Hypothalamus (tissue), 51 donors: ENCODE measurements around the gene MIGA1.
"Not testable (repeated sequence)": the region's sequence is repeated elsewhere in the genome, so short reads cannot be mapped to it uniquely, and the experiment has no call there.

ENCODE experiments used
- DNase-seq, 51 donors: peaks; one replicate each; lab custom pipeline; 2025; lab: John Stamatoyannopoulos, UW

MIGA1 gene

DNA sequence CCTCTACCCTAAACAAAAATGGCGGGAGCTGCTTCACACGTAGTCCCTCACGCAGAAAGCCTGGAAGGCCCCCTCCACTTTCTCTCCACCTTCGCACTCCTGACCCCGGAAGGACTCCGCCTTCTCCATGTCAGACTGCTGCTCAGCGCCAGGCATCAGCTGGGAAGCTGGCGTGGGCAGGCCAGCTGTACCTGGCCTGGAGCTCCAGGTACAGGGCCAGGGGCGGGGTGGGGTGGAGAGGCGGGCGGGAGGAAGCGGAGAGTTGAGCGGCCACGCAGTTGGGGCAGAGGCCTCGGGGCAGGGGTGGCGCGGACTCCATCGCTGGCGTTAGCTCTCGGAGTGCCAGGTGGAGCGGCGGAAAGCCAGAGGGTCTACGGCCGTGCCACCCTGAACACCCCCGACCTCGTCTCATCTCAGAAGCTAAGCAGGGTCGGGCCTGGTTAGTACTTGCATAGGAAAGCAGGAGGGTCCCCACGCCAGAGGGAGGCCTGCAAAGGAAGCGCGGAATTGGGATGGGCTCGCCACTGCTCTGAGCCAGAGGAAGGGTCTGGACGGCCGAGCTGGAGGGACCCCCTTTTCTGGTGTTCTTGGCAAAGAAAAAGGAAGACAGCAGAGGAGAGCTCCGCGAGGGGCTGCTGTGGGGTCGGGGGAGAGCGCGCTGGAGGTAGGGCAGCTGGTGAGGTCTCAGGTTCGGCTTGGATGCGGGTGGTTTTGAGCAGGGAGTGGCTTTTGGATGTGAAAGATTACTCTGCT is at the start of gene MIGA1:
Gene MIGA1 (plus strand): TSS at position 121 of the 753 bp plus-strand sequence. CDS start 3,604 bp downstream, outside the sequence.
- DNase-seq, result peak; percentile 19 to 95 (median 84)

- DNase-seq, result no peak
Observed at GRCh38 chr1:77732090-77732489, 47.4 kb upstream of the MIGA1 start.

GRCh38 chr1:77739235-77739634 is 40.2 kb upstream of the MIGA1 start:
- no peak for DNase-seq

DNA sequence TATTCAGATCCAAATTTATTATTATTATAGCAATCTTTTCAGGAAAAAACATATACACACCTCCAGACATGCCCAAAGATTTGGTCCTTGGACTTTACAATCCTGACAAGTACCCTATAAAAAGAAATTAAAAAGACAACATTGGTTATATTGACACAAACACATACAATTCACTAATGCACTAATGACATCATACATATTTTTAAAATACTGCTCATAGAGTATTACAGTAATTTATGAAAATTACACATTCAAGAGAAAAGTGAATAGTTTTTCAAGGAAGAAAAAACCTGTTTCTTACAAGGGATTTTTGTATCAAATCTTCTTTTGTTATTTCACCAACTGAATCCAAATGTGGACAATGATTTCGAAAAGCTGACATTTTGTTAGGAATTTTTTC is 38.1 kb upstream of the MIGA1 start:
- no peak for DNase-seq

GRCh38 chr1:77742011-77742555 is 37.4 kb upstream of the MIGA1 start:
- no peak for DNase-seq

GRCh38 chr1:77744576-77744975 is 34.9 kb upstream of the MIGA1 start:
- DNase-seq, result no peak

- DNase-seq, result not testable (repeated sequence)
Observed at GRCh38 chr1:77749489-77749888, 30.0 kb upstream of the MIGA1 start.

DNA sequence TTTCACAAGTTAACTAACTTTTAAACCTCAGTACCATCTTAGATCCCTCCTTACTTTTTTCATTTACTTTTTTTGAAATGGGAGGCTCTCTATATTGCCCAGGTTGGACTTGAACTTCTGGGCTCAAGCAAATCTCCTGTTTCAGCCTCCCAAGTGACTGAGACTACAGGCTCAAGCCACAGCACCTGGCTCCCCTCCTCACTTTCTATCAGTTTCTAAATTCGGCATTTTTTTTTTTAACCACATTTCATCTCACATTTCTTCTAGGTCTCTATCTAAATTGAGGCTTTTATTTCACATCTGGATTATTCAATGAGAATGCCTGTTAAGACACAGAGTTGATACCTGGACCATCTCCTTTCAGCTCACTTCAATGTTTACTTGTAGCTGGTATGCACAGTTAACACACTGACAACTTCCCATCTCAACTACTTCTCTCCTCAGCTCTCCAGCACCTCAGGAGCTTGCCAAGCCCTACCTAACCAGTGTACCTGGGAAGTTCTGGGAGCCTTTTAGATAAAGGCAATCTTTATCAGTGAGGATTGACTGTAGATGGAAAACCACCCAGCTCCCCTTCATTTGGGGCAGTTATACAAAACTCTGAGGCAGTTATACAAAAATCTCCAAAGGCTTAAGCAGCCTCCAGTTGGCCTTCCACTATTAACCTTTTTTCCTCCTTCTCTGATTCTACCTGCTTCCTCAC is 23.2 kb upstream of the MIGA1 start:
- no peak for DNase-seq

DNA sequence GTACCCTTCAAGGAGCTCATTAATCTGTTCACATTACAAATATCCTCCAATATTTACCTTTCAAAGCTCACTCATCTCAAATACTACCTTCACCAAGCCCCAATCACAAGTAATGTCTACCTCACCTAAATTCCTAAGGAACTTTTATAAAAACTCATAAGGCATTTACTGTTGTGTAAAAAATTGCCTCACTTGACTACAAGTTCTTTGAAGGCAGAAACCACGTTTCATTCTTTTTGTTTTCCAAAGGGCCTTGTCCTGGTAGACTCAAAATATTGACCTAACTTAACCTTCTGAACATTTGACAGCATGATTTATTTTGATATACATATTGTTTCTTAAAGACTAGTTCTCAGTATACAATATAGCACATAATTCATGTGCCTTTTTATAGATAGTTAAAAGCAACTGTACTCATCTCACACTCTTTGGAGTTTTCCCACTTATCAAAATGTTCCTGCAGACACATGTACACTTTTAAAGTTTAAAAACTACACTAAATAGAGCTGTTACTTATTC is 22.3 kb upstream of the MIGA1 start:
- DNase-seq, result no peak

- no peak for DNase-seq
Observed at GRCh38 chr1:77757603-77758002, 21.8 kb upstream of the MIGA1 start.

GRCh38 chr1:77759071-77760028 is 20.1 kb upstream of the MIGA1 start, which contains the start of gene USP33:
Gene USP33, minus strand, starts transcription at chr1:77759852. Its CDS starts 18,155 bp downstream, at chr1:77741697.
- peak; percentile 9 to 92 (median 78) for DNase-seq

DNA sequence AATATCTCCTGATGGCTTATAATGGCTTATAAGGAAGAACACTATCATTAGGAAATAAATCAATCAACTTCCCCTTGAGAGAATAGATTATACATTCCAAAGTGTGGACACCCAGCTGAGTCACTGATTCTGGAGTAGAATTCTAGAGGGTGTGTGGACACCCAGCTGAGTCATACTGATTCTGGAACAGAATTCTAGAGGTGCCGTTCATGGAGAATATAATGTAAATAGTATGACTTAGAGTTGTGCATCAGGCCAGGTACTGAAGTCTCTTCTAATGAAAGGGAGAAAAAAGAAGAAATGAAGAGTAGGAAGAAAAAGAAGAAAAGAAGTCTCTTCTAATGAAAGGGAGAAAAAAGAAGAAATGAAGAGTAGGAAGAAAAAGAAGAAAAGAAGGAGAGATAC is 17.4 kb upstream of the MIGA1 start:
- DNase-seq, result no peak

DNA sequence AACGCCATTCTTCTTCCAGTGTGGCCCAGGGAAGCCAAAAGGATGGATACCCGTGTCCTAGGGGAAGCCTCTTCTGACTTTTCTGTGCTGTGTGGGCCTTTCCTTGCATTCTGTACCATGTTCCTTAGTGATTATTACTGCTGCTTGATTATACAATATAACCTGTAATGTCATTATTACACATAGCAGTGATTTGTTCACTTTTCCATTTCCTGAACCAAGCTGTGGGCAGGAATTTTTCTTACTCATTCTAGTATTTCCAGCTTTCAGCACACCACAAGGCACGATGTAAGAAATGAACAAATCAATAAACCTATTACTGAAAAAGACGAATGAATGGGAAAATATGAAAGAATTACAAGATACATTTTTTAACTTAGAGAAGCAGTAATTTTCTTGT is 11.4 kb upstream of the MIGA1 start:
- DNase-seq, result no peak

DNA sequence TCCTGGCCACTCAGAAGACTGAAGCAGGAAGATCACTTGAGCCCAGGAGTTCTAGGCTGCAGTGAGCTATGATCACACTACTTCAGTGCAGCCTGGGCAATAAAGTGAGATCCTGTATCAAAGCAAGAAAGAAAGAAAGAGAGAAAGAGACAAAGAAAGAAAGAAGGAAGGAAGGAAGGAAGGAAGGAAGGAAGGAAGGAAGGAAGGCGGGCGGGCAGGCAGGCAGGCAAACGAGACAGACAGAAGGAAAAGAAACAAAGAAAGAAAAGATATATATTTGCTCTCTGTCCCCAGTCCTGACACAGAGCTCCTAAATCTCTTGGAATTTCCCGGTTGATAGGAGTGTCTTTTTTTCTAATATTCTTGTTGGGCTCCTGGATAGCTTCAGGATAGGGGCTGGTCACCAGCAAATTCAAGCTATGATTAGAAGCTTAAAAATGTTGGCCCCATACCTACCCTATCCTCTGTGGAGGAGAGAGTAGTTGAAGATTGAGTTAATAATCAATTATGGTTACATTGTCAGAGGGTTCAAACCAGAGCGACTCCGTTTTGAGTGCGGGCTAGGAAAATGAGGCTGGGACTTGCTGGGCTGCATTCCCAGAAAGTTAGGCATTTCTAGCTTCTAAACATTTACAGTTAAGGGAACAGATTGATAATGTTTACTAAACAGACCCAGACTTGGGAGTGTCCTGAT is 3.3 kb upstream of the MIGA1 start:
- DNase-seq, result no peak

DNA sequence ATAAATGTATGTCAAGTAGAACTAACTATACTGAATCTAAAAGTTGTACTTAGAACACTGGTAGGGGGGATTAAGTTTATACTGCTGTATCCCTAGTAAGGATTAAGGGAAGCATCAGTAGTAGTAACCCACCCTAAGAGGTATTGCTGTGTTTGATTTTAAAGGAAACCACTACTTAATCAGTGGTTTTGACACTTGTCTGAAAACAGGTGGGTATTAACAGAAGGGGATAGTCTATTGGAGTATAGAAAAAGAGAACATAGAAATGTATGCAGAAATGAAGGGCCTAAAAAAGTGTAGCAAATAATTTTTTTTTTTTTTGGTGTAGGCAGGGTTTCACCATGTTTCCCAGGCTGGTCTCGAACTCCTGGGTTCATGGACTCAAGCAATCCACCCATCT is 2.2 kb downstream of the MIGA1 start:
- no peak for DNase-seq

DNA sequence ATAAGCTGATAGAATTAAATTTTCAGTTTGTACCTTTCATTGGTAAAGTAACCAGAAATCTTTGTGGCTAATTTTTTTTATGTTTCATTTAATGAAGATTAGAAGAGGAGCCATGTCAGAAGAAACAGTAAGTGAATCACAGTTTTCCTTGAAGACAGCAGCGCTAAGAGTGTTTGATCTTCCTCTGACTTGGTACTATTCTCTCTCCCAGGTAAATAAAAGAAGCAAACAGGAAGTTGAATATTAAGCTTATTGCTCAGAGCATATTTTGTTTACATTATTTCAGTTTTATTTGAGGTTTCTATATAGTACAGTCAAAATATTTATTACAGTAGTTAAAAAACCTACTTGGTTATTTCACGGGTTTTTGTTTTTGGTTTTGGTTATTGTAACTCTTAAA is 3.7 kb downstream of the MIGA1 start:
- no peak for DNase-seq

GRCh38 chr1:77786093-77786741 is 6.8 kb downstream of the MIGA1 start:
- DNase-seq, result not testable (repeated sequence)

- DNase-seq, result no peak
Observed at GRCh38 chr1:77794550-77794949, 15.1 kb downstream of the MIGA1 start.
